ENCODE results near the gene TMEM202.
"Not testable (repeated sequence)": the region's sequence is repeated elsewhere in the genome, so short reads cannot be mapped to it uniquely, and the experiment has no call there.

The TMEM202 gene

GRCh38 chr15:72404841-72405240 is 6.7 kb downstream of the TMEM202 start:
- DNase-seq: no peak

- DNase-seq: no peak
Observed at GRCh38 chr15:72406936-72407335, 8.8 kb downstream of the TMEM202 start.

DNA sequence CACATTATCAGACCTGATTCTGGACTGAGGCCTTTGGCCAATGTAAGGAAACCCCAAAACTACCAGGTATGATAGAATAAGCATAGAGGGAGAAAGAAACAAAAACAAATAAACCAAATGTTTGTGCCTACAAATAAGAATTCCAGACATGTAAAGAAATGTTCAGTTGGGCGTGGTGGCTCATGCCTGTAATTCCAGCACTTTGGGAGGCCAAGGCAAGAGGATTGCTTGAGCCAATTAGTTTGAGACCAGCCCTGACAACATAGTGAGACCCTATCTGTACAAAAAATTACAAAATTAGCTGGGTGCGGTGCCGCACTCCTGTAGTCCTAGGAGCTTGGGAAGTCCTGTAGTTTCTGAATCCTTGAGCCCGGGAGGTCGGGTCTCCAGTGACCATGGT is 13.0 kb downstream of the TMEM202 start:
- no peak for DNase-seq

GRCh38 chr15:72411544-72411943 is 13.4 kb downstream of the TMEM202 start:
- no peak for DNase-seq

- not testable (repeated sequence) for DNase-seq
Observed at GRCh38 chr15:72413337-72413736, 15.2 kb downstream of the TMEM202 start.

DNA sequence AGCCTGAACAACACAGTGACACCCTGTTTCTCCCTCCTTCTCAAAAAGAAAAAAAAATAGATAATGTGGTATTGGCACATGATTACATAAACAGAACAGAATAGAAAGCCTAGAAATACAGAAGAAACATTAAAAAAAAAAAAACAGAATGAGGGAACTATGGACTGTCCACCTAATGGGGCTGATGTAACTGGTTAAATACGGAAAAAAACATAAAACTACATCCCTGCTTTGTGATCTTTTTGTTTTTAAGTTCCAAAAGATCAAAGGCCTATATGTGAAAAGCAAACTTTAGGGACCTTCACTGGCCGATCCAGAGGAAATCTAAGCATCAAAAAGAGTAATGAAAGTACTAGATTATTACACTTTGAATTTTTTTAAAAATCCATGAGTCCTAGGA is 17.2 kb downstream of the TMEM202 start:
- DNase-seq: no peak

DNA sequence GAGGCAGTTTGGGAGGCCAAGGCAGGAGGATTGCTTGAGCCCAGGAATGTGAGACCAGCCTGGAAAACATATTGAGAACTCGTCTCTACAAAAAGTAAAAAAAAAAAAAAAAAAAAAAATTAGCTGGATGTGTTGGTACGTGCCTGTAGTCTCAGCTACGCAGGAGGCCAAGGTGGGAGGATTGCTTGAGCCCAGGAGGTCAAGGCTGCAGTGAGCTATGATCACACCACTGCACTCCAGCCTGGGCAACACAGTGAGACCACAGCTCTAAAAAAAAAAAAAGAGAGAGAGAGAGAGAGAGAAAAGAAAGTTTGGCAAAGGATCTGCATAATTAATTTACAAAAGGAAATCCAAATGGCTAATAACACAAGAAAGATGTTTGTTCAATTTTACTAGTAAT is 21.7 kb downstream of the TMEM202 start:
- DNase-seq: not testable (repeated sequence)

GRCh38 chr15:72420576-72420975 is 22.5 kb downstream of the TMEM202 start:
- DNase-seq: no peak

GRCh38 chr15:72421484-72421883 is 23.4 kb downstream of the TMEM202 start:
- no peak for DNase-seq

- no peak for DNase-seq
Observed at GRCh38 chr15:72423256-72423655, 25.2 kb downstream of the TMEM202 start.

- DNase-seq: no peak
Observed at GRCh38 chr15:72426753-72427152, 28.6 kb downstream of the TMEM202 start.

GRCh38 chr15:72437650-72438316 is 39.7 kb downstream of the TMEM202 start:
- no peak for DNase-seq

GRCh38 chr15:72442848-72443247 is 44.7 kb downstream of the TMEM202 start:
- not testable (repeated sequence) for DNase-seq

- peak; percentile 2 for DNase-seq
Observed at GRCh38 chr15:72445426-72445825, 47.3 kb downstream of the TMEM202 start.

GRCh38 chr15:72450805-72451204 is 52.7 kb downstream of the TMEM202 start:
- no peak for DNase-seq

DNA sequence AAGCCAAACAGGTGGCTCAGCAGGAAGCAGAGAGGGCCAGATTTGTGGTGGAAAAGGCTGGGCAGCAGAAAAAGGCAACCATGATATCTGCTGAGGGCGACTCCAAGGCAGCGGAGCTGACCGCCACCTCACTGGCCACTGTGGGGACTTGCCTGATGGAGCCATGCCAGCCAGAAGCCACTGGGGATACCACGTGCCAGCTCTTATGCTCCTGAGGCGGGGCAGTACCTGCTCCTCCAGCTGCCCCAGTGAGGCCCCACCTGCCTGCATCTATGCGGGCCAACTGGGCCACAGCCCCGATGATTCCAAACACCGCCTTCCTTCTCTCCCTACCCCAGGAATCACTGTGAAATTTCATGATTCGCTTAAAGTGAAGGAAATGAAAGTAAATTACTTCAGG is 53.1 kb downstream of the TMEM202 start:
- DNase-seq: no peak

- no peak for DNase-seq
Observed at GRCh38 chr15:72456684-72457083, 58.6 kb downstream of the TMEM202 start.
